HS-5 (cell line): ENCODE data around the gene RARA.
"Not testable (repeated sequence)": the region's sequence is repeated elsewhere in the genome, so short reads cannot be mapped to it uniquely, and the experiment has no call there.

ENCODE experiments used
- DNase-seq: peaks from one replicate; pipeline ENCODE4 v3.0.0-alpha.2; 2012; ENCODE audit warnings: low read depth

The RARA gene

GRCh38 chr17:40376541-40376940 is 67.6 kb downstream of the RARA start:
- not testable (repeated sequence) for DNase-seq

DNA sequence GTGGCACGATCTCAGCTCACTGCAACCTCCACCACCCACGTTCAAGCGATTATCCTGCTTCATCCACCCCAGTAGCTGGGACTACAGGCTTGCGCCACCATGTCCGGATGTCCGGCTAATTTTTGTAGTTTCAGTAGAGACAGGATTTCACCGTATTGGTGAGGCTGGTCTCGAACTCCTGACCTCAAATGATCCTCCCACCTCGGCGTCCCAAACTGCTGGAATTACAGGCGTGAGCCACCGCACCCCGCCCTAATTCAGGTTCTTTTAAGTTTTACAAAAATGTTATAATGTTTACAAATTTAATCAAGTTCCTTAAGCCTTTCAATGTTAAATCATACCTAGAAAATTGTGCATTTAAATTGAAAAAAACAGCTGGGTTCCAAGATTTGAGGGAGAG is 68.9 kb downstream of the RARA start:
- no peak for DNase-seq

DNA sequence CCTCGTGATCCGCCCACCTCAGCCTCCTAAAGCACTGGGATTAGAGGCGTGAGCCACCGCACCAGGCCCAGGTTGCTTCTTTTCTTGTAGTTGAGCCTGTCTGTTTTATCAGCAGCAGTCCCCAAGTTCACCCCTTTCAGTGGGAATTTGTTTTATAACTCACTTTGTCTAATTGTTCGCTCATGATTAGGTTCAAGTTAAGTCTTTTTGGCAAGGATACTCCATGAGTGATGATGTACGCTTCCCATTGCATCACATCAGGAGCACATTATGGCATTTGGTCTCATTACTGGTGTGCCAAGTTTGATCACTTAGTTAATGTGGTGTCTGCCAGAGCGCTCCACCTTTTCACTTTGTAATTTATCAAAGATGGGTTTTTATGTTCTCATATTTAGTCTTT is 70.0 kb downstream of the RARA start:
- DNase-seq, result no peak

DNA sequence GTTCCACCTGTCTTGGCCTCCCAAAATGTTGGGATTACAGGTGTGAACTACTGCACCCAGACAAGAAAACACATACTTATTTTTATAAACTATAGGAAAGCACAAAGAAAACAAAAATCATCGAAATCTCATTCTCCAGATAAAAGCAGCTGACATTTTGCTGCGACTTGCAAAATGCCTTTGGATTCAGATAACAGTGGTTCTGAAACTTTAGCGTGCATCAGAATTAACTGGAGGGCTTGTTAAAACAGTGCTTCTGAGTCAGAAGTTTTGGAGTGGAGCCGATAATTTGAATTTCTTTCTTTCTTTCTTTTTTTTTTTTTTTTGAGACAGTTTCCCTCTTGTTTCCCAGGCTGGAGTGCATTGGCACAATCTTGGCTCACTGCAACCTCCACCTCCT is 73.3 kb downstream of the RARA start:
- DNase-seq, result no peak

DNA sequence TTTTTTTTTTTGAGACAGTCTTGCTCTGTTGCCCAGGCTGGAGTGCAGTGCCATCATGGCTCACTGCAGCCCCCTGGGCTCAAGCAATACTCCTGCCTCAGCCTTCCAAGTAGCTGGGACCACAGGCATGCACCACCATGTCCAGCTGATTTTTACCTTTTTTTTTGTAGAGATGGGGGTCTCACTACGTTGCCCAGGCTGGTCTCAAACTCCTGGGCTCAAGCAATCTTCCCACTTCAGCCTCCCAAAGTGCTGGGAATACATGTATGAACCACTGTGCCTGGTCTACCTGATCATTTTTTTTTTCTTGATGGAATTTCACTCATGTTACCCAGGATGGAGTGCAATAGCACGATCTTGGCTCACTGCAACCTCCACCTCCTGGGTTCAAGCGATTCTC is 77.6 kb downstream of the RARA start:
- DNase-seq, result not testable (repeated sequence)

- no peak for DNase-seq
Observed at GRCh38 chr17:40399185-40399584, 90.2 kb downstream of the RARA start.

DNA sequence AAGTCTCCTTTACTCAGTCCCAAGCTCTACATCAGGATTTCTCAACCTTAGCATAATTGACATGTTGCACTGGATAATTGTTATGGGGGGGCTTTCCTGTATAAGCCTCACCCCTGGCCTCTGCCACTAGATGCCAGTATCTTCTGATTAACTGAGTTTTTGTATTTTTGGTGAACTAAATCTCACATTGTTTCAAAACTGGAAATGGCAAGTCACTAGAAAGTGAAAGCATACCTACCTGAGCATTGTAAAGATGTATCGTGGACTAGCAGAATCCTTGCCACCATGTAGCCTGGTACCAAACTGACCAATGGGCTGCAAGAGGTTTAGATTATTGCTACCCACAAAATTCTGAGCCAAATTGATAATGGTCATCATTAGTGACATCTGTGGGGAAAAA is 93.7 kb downstream of the RARA start:
- DNase-seq, result no peak

DNA sequence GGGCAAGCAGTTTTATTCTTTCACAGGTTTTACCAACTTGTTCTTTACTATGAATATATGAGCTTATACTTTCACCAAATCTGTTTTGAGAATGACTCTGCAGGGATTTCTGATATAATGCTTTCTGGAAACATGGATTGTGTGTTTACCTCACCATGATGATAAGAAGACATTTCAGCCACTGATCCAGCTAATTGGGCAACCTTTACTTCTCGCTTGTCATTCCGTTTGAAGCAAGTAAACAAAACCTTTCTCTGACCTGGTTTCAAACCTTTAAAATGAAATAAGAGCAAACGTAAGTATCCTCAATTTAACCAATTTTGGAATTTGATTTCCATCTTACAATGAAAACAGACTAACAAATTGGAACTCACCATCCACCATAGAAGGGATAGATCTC is 95.0 kb downstream of the RARA start:
- no peak for DNase-seq
